Stimulated activated CD8-positive, alpha-beta memory T cell treated with anti-CD3 and anti-CD28 coated beads, Interleukin-7, amount 100 ng/mL, for 4 hours (primary cell): ENCODE measurements around the gene ZNF385C.
"Not testable (repeated sequence)": the region's sequence is repeated elsewhere in the genome, so short reads cannot be mapped to it uniquely, and the experiment has no call there.

ENCODE experiments used
- DNase-seq, 2 donors: peaks; one replicate each; pipeline ENCODE4 v3.0.0-alpha.2; 2020; ENCODE audit warnings: low read depth in 2 of 2

The ZNF385C gene

DNA sequence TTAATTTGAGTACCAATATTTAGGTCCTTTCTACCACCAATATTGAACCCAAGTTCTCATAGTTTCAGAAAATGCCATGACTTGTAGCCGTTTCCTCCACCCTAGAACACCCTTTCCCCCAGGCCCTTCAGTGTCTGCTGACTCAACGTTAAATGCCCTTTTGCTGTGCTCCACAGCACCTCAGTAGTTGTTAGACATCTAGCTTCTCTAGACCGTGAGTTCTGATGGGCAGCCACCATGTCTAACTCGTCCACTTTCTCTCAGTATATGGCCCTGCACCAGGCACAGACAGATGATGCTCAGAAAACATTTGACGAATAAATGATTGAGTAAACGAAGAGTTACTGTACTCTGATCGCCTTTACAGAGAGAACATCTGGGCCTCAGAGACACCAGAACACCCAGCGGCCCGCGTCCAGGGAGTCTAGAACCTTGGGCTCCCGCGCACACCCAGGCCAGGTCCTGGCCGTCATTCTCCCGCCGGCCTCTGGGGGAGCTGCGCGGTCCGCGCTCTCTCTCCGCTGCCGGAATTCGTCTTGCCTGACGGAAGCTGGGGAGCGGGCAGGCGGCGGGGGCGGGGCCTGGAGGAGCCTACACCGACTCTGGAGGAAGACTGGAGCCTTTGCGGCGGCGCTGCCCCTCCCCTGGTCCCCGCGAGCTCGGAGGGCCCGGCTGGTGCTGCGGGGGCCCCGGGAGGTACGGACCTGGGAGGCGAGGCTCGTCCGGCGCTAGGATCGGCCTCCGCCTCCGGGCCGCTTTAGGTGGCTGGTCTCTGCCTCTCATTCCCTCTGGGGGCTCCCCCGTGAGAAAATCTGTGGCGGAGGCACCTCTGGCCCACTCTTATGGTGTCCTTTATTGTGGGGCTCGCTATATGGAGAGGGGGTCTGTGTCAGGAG lies 78.5 kb downstream of the ZNF385C start, which contains the start of gene NKIRAS2:
Gene NKIRAS2, plus strand, starts transcription at position 582 of the 896 bp plus-strand sequence. CDS start 1,488 bp downstream, outside the sequence.
- DNase-seq = peak; percentile 86 to 91

GRCh38 chr17:42018988-42019387 lies 79.3 kb downstream of the ZNF385C start:
- DNase-seq = no peak

DNA sequence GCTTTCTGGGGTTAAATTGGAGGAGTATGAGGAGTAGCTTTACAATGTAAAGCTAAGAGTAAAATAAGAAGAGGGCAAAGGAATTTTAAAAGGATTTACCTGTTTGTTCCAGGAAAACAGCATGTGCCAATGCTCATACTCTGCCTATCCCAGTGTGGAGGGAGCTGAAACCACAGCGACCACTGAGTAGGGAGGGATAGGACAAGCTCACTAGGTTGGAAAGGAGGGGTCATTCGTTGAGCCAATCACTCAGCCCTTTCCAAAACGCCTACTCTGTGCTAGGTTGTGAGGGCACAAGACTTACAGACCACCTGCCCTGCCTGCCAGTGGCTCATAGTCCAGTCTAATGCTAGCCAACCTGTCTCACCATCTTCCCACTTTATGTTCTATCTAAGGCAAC lies 79.9 kb downstream of the ZNF385C start:
- DNase-seq = no peak

- DNase-seq = no peak
These were observed 80.4 kb downstream of the ZNF385C start for GRCh38 chr17:42017866-42018200.

- DNase-seq = peak; percentile 80 to 88
These were observed 81.1 kb downstream of the ZNF385C start, which contains the start of gene DNAJC7 for GRCh38 chr17:42016941-42017865. TSS of gene DNAJC7 (minus strand) at chr17:42017439. CDS start at chr17:42017416, 23 bp downstream.

- DNase-seq = no peak
These were observed 81.9 kb downstream of the ZNF385C start for GRCh38 chr17:42016411-42016831.

GRCh38 chr17:42013740-42014139 lies 84.5 kb downstream of the ZNF385C start:
- DNase-seq = not testable (repeated sequence)

DNA sequence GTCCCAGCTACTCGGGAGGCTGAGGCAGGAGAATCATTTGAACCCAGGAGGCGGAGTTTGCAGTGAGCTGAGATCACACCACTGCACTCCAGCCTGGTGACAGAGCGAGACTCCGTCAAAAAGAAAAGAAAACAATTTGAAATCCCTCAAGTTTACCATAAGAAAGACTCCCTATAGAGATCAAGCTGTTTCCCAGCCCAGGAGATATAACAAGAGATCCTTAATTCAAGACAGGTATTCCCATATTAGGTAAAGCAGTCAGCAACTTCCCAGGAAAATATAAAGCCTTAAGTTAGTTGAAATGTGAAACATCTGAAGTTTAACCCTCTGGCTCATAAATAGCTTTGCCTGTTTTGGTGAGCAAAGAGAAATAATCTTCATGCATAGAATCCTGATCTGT lies 85.9 kb downstream of the ZNF385C start:
- DNase-seq = not testable (repeated sequence)

DNA sequence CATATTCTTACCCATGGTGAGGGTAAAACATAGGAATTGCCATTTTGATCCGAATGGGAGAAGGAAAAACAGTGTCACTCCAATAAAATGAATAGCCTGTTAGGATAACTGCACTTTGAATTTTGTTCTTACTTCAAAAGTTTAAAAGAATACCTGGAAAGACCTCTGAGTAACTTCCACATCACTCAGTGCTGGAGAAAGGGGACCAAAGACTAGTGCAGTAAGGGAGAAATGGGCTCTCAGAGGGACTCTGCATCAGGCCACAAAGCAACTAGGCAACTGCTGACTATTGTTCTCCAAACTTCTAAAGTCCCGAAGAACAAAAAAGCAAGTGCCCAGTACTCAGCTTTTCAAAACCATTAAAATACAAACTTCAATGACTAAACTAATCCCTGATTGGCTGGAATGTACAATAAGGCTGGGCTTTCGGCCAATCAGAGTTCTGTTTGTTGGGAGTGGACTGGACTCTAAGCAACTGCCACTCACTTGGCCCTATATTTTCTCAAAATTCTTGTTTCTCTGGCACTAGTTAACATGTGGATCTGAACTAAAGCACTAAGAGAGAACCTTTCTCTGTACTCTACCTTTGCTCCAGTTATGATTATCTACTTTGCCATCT lies 87.3 kb downstream of the ZNF385C start:
- DNase-seq = no peak

DNA sequence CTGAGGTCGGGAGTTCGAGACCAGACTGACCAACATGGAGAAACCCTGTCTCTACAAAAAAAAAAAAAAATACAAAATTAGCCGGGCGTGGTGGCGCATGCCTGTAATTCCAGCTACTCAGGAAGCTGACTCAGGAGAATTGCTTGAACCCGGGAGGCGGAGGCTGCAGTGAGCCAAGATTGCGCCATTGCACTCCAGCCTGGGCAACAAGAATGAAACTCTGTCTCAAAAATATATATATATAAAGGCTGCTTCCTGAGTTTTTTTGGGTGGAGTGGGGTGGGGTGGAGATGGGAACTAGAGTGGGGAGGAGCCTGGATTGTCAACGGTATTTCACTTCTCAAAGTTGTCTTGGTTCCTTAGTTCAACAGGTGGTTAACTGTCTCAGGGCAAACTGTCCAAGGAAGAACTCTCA lies 88.0 kb downstream of the ZNF385C start:
- DNase-seq = not testable (repeated sequence)

- no peak for DNase-seq
These were observed 89.1 kb downstream of the ZNF385C start for GRCh38 chr17:42009170-42009569.

- no peak for DNase-seq
These were observed 93.1 kb downstream of the ZNF385C start for GRCh38 chr17:42005166-42005565.

DNA sequence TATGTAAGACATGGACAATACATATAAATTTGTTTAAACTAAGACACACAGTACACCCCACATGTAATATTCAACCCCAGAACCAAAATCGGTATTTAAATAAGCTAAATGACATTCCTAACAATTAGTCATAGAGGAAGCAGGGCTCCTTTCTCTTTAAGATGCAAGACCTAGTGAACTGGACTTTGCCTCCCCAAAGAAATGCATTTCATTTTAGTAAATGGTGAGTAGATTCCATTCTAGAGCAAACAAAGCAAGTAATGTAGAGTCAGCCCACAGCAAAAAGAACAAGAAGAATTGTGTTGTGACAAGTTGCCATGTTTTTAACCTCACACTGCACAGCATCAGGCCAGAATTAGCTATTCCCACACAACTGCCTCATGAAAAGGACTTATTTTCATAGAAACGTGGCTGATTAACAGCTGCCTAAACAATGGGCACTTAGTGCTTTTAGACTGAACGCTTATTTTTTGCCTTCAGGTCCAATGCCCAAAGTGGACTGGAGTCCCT lies 95.4 kb downstream of the ZNF385C start:
- DNase-seq = no peak

DNA sequence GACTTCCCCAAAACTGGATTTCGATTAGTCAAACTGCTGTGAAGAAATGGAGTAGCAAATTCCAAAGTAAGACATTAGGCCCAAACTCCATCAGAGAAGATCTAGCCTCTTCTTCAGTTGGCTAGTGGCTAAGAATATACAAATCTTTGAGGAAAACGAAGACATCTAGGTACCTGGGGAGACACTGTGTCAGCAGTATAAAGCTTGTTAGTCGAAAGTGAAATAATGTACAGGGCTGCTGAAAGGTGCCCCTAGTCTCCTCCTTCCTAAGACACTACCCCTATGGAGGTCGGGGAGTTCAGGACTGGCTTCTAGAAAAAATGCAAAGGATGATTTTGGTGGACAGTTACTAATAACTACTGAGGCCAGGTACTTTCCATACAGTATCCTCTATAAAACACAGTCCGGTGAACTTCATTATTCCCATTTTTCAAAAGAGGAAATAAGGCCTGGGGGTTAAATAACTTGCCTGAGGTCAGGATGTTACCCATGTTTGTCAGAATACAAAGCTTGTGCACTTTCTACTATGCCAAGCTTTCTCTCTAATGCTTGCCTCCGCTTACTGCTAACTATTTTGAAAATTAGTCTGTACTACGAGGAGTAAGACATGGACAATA lies 96.0 kb downstream of the ZNF385C start:
- DNase-seq = no peak

DNA sequence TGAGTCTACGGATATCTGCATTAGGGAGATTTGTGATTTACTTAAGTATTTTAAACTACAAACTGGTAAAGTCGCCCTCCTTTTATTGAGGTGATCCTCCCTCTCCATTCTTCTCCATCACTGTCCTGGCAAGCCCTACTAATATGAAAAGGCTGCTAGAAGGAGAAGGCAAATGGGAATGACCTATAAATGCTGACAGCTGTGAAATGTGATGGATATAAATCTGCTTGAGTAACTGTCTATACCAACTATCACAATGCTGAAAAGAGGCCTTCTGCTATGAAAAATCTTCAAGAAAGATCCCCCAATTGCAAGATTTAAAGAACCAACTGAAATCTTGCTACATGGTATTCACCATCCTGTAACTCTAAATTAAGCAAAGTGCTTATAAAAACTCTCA lies 96.5 kb downstream of the ZNF385C start:
- no peak for DNase-seq

- DNase-seq = no peak
These were observed 97.7 kb downstream of the ZNF385C start for GRCh38 chr17:42000413-42001133.

- DNase-seq = no peak
These were observed 99.8 kb downstream of the ZNF385C start for GRCh38 chr17:41998497-41998896.

DNA sequence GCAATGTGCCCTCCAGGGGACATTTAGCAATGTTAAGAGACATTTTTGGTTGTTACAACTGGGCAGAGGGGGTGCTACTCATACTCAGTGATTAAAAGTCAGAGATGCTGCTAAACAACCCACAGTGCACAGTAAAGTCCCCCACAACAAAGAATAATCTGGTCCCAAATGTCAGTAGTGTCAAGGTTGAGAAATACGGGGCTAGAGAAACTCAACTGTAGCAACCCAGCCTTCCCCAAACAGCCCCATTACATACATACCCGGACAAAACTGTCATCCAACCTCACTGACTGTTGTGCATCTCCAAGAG lies 101.5 kb downstream of the ZNF385C start:
- DNase-seq = no peak

DNA sequence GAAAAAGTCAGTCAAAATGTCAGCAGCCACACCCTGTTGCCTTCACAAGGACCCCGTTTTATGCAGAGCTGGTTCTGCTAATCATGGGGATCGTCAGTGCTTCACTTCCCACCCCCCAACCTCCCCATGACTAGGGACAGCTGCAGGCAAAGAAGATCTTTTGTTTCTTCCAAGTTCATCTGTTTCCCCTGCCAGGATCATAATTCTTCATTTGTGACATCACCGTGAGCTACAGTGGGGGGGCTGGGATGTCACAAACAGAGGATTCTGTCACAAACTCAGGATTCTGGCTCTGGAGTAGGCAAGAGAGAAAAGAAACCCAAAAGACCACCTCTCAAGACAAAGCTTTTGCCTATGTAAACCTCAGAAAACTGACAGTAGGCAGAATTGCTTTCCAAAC lies 105.7 kb downstream of the ZNF385C start:
- DNase-seq = no peak

DNA sequence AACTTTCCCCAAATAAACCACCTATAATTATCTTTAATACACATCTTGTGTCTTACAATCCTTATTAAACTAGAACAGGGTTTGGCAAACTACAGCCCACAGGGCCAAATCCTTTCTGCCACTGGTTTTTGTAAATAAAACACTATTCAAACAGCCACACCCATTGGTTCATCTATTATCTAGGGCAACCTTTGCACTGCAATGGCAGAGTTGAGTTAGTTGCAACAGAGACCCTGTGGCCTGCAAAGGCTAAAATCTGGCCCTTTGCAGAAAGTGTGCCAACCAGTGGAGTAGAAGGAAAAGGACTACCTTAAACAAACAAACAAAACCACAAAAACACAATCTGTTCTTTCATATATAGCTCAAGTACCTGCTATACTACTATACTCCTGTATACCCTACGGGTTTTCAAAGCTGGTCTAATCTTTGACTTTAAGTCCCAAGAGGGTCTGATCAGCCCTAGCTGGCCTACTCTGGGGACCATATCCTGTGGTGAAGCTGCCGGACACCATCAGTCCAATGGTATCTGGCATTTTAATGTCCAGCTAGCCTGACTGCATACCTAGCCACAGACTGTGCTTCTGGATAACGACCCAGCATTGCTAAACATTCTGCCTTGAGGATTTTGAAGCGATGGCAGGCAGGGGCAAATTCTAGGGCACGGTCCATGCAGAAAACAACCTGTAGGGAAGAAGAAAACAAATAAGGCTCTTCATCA lies 108.4 kb downstream of the ZNF385C start:
- no peak for DNase-seq
